EH (cell line): Measurements from ENCODE around the gene PDCD7.
A peak's percentile ranks its signal among the peaks of the same experiment; 100 is the strongest.
"Not testable (repeated sequence)": the region's sequence is repeated elsewhere in the genome, so short reads cannot be mapped to it uniquely, and the experiment has no call there.

Experiments
- DNase-seq: peaks from one replicate; pipeline ENCODE4 v3.0.0-alpha.2; 2015; ENCODE audit warnings: low read depth

Gene PDCD7

GRCh38 chr15:65074946-65075345, 58.7 kb downstream of the PDCD7 start:
- not testable (repeated sequence) for DNase-seq

- DNase-seq: no peak
These were observed 61.0 kb downstream of the PDCD7 start for GRCh38 chr15:65072617-65073016.

GRCh38 chr15:65072027-65072426, 61.6 kb downstream of the PDCD7 start:
- peak; percentile 70 for DNase-seq

GRCh38 chr15:65071381-65071811, 62.2 kb downstream of the PDCD7 start:
- DNase-seq: no peak

GRCh38 chr15:65069779-65070546, 63.6 kb downstream of the PDCD7 start:
- DNase-seq: no peak

GRCh38 chr15:65069179-65069578, 64.4 kb downstream of the PDCD7 start:
- peak; percentile 82 for DNase-seq

GRCh38 chr15:65068403-65068788, 65.2 kb downstream of the PDCD7 start:
- no peak for DNase-seq

- DNase-seq: no peak
These were observed 65.8 kb downstream of the PDCD7 start, which contains the start of gene RASL12 for GRCh38 chr15:65067645-65068402. TSS of gene RASL12 (minus strand) at chr15:65067991. CDS start at chr15:65067835, 156 bp downstream.
